ENCODE results near the gene ZNF23.
"Not testable (repeated sequence)": the region's sequence is repeated elsewhere in the genome, so short reads cannot be mapped to it uniquely, and the experiment has no call there.

The ZNF23 gene

GRCh38 chr16:71461686-71462648 lies at the start of gene ZNF23:
TSS of gene ZNF23 (minus strand) at chr16:71462247. CDS start at chr16:71456796, 5,451 bp downstream.
- DNase-seq (ENCODE audit: low read depth): peak; percentile 70

DNA sequence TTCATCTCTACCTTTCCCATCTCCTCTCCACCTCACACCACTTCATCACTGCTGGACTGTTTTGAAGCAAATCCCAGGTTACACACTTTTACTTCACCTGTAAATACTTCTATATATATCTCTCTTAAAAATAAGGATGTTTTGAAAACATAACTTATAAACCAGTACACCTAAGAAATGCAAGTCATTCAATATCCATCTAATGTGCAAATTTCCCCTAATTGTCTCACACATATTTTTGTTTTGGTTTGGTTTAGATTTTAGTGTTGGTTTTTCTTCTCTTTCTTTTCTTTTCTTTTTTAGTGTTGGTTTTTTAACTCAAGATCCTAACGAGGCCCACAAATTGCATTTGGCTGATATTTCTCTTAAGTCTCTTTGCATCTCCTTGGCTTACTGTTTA lies 45.0 kb upstream of the ZNF23 start:
- no peak for DNase-seq (ENCODE audit: low read depth)

GRCh38 chr16:71504901-71505300 lies 42.9 kb upstream of the ZNF23 start:
- DNase-seq (ENCODE audit: low read depth): no peak

DNA sequence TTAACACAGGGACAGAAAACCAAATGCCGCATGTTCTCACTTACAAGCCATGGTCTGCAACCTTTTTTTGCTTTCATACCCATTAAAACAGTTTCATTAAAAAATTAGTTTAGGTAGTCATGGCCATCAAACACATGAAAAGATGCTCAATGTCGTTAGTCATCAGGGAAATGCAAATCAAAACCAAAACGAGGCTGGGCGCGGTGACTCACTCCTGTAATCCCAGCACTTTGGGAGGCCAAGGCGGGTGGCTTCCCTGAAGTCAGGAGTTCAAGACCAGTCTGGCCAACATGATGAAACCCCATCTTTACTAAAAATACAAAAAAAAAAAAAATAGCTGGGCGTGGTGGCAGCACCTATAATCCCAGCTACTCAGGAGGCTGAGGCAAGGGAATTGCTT lies 42.0 kb upstream of the ZNF23 start:
- not testable (repeated sequence) for DNase-seq (ENCODE audit: low read depth)

- no peak for DNase-seq (ENCODE audit: low read depth)
These were observed 39.5 kb upstream of the ZNF23 start for GRCh38 chr16:71501547-71501946.

DNA sequence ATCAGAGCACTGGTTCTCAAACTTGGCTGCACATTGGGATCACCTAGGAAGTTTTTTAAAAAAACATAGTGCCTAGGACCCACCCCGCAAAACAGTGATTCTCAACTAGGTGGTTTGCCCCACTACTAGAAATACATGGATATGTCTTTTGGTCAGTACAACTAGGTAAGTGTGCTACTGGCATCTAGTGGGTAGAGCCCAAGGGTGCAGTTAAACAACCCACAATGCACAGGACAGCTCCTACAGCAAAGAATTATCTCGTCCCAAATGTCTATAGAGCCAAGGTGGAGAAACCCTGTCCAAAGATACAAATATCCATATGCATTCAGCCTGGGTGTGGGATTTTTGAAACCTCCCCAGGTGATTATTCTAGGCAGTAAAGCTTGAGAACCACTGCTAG lies 38.9 kb upstream of the ZNF23 start:
- no peak for DNase-seq (ENCODE audit: low read depth)

DNA sequence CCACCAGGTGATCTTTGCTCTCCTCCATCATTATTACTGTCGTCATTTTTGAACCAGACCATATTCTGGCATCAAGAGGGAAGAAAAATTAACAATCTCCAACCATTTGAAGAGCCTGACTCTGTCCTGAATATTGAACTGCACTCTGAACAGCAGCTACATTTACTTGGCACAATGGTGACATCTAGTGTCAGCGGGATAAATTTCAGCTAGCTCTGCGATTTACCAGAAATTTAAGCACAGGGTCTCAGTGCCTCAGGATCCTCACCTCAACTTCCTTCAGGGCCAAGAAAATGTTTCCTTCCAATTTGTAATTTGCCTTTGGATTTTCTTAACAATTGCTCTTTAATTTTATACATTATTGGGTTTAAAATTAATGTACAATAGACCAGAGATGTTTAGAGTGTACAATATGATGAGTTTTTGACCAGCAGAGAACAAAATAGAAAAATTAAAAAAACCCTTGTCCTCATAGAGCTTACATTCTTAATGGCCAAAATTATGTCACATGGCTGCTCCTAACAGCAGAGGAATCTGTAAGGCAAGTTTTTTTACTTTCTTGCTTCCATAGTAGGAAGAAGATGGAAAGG lies 37.8 kb upstream of the ZNF23 start:
- peak; percentile 1 for DNase-seq (ENCODE audit: low read depth)

DNA sequence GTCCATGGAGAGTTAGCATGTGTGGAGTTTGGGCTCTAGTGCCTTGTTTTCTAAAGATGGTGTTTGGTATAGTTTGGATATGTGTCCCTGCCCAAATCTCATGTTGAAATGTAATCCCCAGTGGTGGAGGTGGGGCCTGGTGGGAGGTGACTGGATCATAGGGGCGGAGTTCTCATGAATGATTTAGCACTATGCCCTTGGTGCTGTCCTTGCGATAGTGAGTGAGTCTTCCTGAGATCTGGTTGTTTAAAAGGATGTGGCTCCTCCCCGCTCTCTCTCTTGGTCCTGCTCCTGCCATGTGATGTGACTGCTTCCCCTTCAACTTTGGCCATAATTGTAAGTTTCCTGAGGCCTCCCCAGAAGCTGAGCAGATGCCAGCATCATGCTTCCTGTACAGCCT lies 36.0 kb upstream of the ZNF23 start:
- no peak for DNase-seq (ENCODE audit: low read depth)

- no peak for DNase-seq (ENCODE audit: low read depth)
These were observed 31.2 kb upstream of the ZNF23 start for GRCh38 chr16:71493213-71493612.

DNA sequence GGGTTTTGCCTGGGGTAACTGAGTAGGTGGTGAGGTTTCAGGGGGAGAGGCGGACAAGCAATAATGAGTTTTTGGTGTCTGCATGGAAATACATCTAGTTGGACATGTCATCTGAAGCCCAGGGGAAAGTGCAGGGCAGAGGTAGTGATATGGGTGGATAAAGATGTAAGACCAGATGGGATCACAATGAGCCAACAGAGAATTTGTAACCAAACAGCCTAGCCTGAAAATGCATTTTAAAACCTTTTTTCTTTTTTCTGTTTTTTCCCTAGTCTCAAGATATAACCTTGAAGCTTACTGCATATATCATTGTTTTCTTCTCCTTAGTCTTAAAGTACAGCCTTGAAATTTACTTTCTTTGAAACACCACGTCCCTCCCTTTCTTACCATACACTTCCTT lies 30.7 kb upstream of the ZNF23 start:
- DNase-seq (ENCODE audit: low read depth): no peak

GRCh38 chr16:71491054-71491453 lies 29.0 kb upstream of the ZNF23 start:
- no peak for DNase-seq (ENCODE audit: low read depth)

GRCh38 chr16:71490361-71490760 lies 28.3 kb upstream of the ZNF23 start:
- DNase-seq (ENCODE audit: low read depth): no peak

DNA sequence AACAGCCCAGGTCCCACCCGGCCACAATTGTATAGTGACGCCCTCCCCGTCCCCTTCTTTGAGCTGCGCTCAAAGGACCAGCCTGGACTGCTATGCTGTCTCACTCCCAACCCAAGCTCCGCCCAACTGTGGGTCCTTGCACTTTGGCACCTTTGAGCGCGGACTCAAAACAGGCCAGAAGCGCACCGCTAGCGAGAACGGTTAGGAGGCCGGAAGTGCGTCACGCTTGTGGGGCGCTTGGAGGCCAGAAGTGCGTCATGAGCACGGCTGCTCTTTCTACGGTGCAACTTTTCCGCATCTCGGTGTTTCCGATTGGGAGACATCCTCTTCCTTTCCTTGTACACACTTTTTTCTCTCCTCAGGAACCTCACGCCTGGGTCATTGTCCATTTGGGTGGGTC lies 27.1 kb upstream of the ZNF23 start, which contains the start of gene ZNF19:
Gene ZNF19 (minus strand): TSS at position 203 of the 400 bp plus-strand sequence. CDS start 7,210 bp downstream, outside the sequence.
- DNase-seq (ENCODE audit: low read depth): no peak

DNA sequence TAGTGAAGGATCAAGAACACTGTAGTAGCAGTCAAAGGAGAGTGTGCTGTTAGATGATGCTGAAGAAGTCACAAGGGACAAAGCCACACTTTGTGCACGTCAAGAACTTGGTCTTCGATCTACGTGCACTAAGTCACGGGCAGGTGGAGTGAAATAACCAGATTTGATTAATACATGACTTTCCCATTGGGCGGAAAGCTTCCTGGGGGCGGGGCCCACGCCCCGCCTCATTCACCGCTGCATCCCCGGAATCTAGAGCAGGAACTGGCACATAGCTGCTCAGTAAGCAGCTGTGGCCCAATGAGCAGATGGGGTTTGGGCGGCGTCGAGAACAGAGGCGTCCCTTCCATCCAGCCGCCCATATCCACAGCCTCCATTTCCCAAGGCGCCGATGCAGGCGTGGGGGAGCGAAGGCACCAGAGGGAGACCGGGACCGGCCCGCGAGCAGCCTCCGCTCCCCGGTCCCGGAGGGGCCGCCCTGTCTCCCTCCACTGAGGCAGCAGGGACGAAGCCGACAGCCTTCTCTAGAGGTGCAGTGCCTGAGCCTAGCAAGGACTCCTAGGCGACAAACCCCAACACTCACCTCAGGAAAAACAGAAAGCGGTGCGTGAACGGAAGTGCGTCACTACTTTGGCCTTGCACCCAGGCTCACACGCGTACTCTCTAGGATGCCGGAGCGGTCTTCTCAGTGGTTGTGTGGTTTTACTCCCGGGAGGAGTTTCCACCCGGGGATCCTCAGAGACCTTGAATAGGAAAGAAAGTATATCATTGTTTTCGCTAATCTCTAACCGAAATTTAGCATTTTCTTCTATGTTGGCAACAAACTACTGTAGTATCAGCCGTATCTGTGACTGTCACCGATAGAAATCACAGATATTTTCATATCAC lies 22.2 kb upstream of the ZNF23 start:
- peak; percentile 63 for DNase-seq (ENCODE audit: low read depth)

- no peak for DNase-seq (ENCODE audit: low read depth)
These were observed 20.5 kb upstream of the ZNF23 start for GRCh38 chr16:71482569-71482968.

DNA sequence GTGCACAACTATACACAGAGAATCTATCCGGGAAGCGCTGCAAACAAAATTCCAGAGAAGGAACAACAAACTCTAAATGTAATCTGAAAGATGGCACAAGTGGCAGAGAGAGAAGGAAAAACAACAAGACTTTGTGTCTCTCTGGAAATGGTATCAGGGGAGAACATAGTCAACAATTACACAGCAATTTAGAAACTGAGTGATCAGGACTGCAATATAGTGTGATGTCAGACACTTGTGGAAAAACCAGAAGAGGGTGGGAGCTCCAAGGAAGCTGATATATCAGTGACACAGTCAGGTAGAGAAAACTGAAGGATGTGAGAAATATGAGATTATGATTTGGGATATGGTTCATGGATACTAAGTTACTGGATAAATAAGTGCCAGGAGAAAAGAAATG lies 18.9 kb upstream of the ZNF23 start:
- no peak for DNase-seq (ENCODE audit: low read depth)

DNA sequence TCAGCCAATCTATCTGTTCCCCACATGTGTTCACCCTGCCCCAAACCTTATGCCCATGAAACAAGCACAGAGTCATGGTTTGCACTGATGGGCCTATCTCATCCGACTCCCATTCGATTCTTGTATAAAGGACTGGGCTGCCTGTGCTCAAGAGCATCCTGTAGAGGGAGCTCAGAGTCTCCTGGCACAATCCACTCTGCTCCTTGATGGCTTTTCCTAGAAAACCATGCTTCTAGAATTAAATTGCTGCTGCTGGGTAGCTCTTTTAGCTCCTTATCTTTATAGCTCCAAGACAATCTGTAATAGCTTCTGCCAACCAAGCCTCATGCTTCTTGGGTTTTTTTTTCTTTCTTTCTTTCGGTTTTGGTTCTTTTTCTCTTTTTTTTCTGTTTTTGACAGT lies 17.4 kb upstream of the ZNF23 start:
- DNase-seq (ENCODE audit: low read depth): no peak

GRCh38 chr16:71476457-71477124 lies 14.5 kb upstream of the ZNF23 start:
- no peak for DNase-seq (ENCODE audit: low read depth)

- no peak for DNase-seq (ENCODE audit: low read depth)
These were observed 12.8 kb upstream of the ZNF23 start for GRCh38 chr16:71474864-71475263.

GRCh38 chr16:71473891-71474290 lies 11.8 kb upstream of the ZNF23 start:
- DNase-seq (ENCODE audit: low read depth): no peak

- no peak for DNase-seq (ENCODE audit: low read depth)
These were observed 10.9 kb upstream of the ZNF23 start for GRCh38 chr16:71472931-71473330.

DNA sequence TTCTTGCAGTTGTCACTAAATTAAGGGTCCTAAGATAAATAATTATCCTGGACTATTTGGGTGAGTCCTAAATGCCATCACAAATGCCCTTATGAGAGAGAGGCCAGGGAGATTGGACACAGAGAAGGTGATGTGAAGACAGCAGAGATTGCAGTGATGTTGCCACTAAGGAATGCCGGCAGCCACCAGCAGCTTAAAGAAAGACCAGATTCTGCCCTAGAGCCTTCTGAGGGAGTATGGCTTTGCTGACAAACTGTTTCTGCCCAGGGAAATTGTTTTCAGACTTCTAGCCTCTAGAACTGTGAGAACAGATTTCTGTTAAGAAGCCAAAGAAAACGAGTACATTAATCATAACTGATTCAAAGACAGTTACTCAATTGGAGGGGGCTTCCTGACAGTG lies 10.0 kb upstream of the ZNF23 start:
- DNase-seq (ENCODE audit: low read depth): no peak
